HL-60/S4 (cell line): Measurements from ENCODE around the gene ZC3H12C.

ENCODE experiments used
- in situ Hi-C: fragments of 300-500 bp; cut with MboI; formaldehyde crosslinking; loops from 2 replicates; pipeline ENCODE4 v1.14.3; 2022; ENCODE audit warnings: low sequenced_read_pairs

Gene ZC3H12C

DNA sequence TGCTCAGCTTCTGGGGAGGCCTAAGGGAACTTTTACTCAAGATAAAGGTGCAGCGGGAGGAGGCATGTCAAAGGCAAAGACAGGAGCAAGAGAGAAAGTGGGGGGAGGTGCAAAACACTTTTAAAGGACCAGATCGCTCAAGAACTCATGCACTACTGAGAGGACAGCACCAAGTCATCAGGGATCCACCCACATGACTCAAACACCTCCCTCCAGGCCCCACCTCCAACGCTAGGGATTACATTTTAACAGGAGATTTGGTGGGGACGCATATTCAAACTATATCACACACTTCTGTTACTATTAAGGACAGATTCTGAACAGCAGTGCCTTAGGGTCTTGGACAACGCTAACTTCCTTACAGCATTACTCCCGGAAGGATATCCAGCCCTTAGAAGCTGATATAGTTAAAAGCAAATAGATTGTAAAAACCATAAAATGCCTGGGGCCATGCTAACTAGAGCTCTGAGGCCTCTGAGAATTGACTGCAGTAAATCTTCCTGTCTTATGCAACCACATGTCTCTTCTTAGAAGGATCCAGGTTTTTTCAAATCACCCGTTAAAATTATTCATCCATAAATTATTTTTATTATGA, 16.7 kb upstream of the ZC3H12C start:
- in situ Hi-C loops: no loop called here

DNA sequence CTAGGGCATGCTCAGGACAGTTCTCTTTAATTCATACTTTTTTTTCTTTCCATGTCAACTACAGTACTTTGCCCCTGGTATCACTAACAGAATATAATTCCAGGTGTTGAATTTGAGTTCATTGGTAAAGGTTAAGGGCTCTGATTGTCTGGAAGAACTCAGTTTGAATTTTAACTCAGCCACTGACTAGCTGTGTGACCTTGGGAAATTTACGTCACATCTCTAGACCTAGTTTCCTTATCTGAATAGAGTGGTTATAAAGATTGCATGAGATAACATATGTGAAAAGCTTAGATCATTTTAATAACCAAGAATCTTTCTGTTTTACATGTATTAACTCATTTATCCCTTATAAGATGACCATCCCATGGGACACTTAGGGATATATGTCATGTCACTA, 15.8 kb upstream of the ZC3H12C start:
- in situ Hi-C loops: no loop called here

DNA sequence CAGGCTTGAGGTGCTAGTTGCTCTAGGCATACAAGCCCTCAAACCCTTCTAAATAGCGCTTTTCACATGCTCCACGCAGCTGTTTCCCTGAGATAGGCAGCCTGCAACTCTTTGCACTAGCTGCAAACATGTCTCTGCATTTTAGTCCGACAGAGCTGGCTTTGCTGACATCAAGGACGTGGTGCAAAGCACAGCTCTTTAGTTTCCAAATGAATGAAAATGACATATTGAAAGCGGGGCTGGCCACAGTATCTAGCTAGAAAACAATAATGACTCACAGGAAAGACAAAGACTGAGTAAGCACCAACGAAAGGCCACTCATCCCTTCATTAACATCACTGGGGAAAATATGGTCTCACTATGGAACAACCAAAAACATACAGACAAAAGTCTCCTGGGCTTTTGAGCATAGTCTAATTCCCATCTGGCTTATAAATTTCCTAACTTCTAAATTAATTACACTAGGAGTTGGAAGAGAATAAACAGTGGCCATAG, 15.3 kb upstream of the ZC3H12C start:
- in situ Hi-C loops: no loop called here

DNA sequence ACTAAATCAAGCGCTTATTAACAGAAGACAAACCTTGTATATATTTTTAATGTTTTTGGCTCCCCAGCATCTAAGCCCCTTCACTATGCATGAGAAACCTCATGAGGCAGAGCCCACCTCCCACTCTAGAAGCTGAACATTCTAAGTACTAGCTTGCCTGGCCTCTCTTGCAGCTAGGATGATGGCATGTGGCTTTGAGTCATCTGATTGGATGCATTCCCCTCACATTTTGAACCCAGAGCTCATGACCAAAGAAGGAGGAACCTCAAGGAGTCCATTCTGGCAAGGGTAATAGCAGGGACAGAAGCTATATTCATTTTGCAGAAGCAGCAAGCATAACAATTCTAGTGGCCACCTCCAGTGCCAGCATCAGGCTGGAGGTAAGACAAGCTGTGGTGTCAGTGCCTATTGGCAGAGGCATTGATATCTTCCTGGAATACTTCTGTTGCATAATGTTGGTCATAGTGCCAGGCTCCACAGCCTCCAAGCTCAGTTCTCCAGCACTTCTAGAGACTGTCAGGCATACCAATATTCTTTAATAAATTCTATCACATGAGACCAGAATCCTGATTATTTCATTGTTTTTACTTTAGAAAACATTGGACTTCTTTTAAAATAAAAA, 14.2 kb upstream of the ZC3H12C start:
- in situ Hi-C loops: no loop called here

DNA sequence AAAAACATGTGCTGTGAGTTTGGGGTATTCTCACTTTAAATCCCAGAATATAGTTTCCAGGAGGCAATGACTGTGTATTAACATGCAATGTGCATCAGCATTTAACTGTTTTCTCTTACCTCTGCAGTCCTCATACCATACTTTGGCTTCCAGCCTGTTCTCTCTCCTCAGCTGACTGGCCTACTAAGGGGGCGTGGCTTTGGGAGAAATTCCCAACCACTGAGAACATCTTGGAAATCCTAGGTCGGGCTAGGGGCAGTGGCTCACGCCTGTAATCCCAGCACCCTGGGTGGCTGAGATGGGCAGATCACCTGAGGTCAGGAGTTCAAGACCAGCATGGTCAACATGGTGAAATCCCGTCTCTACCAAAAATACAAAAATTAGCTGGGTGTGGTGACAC, 13.5 kb upstream of the ZC3H12C start:
- in situ Hi-C loops: no loop called here

DNA sequence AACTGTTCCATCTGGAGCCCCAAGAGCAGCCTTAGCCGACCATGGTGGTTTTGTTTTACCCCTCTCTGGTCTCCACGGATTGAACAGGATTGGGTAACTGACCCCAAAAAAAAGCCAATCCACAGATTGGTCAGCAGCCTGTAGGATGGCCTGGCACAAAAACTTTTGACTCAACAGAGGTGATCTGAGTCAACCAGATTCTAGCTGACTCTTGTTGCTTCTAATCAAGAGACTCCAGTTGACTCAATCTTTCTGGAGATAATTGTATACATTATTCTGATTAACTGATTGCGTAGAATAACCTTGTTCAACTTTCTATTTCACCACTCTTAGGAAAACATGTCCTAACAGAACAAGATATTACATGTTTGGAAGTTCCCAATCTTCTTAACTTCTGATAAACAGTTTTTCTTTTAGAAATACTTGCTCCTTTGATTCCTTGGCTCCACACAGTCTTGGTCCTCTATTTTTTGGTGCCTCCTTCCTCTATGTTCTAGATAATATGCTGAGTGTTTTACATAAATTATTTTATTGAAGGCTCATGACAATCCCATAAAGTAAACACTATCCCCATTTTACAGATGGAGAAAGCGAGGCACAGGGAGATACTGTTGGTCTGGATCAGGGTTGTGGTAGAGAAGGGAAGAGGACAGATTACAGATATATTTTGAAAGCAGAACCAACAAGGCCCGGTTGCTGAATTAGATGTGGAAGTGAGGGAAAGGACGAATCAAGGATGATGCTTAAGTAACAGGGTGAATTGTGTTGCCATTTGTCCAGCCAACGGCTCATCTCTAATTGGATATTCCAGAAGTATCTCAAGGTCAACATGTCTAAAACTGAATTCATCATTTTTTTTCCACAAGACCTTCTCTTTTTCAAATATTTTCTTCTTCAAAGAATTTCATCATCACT, 11.5 kb upstream of the ZC3H12C start:
- in situ Hi-C loops: no loop called here

DNA sequence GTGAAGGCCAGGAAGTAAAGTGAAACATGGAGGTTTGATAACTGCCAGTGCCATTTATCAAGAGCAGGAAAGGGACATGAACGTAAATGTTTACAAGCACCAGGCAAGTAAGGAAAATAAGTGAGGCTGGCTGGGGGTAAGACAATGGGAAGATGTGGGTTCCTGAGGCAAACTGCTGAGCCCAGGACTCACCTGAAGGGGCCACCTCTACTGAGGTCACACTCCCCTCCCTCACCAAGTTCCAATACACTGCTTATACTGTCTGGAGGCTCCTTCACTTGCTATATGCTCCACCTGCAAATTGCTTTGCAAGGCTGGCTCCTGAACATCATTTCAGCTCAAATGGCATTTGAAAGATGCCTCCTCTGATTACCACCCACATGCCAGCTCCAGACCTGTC, 10.3 kb upstream of the ZC3H12C start:
- in situ Hi-C loops: no loop called here

DNA sequence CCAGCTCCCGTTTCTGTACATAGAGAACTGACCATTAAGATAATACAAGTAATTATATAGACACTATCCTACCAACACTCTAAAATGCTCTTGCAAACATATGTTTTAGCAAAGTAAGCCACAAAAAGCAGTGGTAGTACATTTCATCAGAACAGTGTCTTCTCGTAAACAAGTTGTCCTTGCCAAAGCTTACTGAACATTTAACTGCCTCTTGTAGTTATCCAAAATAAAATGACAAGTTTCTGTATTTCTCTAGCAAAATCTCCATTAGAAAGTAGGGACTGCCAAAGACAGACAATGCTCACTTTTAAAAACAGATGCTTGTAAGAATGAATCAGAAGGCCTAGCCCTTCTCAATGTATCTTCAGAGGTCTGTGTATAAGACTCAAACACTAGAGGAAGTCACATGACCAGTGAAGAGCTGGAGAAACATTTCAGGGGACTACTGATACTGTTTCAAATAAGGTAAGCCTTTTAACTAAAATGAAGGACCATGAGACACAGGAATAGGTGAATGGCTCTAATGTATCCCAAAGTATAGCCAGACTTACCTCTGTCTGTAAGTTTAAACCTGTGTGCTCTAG, 7.8 kb upstream of the ZC3H12C start:
- in situ Hi-C loops: no loop called here

DNA sequence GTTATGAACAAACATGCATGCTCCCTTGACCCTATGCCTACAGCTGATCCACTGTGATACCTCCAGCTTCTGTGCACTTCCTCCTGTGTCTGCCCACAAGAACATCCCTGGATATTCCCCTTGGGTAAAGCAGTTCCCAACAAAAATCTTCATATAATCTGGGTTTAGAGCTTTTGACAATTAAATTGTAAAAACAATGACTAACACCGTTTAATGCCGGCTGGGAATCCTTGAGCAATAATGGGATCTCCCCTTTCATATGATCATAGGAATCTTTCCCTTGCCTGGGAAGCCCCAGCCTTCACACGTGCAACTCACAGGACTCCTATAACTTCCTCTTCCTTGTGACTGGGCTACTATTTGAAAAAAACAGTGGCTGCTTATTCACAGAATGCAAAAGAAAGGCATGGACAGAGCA, 6.3 kb upstream of the ZC3H12C start:
- in situ Hi-C loops: no loop called here

DNA sequence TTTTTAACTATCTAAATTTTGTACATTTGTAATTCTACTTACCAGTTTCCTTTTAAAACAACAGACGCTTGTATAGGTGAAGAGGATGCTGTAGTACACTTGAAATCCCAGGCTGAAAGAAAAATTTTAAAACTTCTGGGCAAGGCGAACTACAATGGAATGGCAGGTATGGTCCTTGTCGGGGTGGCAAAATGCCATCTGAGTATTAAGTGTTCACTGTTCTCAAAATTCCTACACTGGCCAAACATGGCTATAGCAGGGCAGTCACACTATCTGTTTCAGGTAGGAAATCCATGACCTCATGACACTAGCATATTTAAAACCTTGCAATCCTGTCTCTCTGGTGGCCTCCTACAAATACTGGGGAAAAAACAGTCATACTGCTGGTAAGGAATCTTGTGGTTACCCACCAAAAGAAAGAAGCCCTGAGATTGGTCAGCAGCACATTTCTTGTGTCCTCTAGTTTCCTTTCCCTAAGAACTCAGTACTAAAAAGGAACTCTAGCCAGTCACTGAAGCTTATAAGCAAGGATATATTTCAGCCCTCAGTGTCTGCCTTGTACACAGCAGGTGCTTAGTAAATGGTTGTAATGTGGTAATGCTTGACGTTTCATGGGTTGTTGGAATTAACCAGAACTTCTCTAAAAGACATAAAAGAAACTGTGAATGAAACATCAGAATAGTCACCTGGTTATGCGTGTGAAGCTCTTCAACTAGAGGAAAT, 5.2 kb upstream of the ZC3H12C start:
- in situ Hi-C loops: no loop called here

DNA sequence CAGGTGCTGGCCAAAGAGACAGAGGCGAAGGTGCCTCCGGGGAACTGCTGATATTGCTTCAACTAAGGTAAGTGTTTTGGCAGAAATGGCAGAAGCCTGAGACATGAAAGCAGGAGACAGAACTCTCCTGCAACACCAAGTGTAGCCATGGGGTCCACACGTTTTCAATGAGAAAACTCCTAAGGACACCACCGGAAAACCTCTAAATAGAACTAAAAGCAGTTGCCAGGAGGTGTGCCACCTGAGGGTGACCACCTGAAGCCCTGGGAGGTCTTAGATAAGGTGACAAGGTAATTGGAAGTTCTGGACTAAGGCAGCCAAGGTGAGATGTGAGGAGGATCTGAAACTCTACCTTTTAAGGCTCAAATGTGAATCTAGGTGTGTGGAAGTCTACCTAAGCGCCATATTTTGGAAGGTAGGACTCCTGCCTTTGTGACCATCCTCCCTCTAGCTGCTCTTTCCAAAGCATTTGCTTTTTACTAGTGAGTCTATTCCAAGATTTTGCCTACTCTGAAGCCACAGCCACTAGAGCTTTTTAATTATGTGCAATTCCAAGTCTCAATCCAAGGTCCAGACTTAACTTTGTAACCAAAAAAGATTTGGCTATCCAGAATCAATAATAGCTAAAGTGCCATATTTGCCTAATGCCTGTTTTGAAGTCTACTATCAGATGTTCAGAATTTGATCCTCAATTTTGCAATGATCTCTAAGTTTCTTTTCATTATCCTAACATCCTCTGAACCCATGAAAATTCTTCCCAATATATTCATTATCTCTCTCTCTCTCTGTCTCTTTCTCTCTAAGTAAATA, 4.5 kb upstream of the ZC3H12C start:
- in situ Hi-C loops: no loop called here

DNA sequence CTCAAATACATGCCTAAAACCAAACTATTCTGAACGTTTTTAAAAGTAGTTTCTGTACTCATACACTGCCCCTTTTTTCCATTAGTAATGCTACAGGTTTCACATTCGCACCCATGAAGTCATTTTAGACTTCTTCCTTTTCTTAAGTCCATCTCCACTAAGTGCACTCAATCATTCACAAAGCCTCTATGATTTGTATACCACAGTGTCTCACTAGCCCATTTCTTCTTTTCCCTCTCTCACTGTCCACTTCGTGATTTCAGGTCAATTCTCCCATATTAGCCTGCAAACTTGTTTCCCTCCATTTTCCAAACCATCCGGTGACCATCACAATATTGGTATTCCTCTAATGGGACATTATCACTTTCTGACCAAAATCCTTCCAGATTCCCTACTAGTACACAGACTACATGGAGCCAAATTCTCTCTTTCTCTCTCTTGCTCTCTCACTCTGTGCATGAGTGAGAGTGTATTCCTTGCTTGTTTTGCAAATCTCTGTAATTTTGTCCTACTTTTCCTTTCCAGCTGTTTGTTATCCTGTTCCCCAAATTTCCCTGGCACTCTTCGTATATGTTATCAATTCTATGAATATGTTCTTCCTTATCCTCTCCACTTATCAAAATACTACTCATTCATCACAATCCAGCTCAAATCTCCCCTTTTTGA, 3.4 kb upstream of the ZC3H12C start:
- in situ Hi-C loops: no loop called here

DNA sequence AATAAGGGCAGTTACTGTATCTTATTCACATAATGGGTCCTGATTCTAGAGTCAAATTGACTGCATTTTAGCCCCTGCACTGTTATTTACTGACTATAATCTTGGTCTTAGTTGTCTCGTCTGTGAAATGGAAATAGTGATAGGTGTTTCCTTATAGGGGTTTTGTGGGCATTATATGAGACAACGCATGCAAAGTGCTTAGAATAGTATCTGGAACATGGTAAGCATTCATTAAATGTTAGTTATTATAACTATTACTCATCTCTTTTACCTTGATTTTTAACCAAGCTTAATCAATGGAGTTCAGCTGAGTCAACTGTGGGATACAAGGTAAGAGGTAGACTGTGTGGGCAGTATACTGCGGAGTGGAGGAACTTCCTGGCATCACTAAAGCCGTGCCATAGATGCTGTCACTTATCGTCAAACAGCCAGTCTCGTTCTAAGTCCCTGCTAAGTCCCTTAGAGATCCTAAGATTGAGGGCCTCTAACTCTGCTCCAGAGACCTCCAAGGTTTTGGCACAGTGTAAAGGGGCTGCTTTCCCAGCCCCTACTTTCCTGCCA, 2.6 kb upstream of the ZC3H12C start:
- in situ Hi-C loops: no loop called here

DNA sequence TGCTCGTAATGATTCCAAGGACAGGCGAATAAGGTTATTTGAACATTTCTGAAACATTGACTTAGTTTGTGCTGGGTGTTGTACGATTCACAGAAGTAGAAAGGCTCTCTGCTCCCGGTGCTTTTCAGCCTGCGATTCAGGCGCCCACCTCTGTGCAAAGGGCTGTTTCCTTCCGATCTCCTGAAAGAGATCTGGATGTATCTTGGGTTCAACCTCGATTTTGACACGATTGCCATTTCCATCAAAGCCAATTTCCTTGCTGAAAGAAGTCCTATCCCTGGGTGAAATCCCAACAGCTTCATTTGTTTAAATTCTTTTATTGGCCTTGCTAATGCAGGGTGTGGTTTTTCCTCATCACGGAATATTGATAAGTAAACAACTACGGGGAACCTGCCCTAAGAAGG, 1.1 kb upstream of the ZC3H12C start:
- in situ Hi-C loops: no loop called here

DNA sequence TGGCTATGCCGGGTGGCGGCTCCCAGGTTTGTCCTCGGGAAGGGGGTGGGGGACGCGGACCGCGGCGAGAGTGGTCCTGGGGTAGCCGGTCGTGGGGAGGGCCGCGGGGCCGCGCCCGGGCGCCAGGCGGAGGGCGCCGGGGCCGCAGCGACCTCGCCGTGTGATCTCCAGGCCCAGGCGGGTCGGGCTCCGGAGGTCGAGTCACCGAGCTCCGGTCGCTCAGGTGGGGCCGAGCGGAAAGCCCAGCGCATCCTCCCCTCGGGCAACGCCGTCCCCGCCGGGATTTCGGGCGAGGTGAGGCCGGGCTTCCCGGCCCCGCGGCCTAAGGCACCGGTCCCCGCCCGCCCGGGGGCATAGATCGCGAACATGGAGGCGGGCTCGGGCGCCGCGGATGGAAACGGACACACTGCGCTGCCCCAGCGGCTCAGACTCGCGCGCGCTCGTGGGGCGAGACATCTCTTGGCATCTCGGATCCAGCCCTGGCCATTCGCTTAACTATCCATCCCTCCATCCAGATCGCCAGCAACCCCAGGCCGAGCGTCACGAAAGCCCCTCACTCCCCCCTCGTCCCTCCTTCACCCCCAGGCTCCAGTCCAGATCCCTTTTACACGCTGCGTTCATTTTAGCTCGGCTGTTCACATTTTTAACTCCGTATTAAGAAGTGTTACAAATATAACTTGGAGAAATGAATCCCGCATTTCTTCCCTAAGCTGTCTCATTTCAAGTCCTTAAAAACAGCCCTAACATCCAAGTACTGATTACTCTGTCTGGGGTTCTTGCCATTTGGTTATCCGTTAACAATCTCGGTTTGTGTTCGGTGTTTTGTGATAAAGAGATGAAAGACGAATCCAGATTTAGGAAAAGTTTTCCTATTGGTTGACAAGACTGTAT, 460 bp downstream of the ZC3H12C start:
- in situ Hi-C loops: no loop called here

DNA sequence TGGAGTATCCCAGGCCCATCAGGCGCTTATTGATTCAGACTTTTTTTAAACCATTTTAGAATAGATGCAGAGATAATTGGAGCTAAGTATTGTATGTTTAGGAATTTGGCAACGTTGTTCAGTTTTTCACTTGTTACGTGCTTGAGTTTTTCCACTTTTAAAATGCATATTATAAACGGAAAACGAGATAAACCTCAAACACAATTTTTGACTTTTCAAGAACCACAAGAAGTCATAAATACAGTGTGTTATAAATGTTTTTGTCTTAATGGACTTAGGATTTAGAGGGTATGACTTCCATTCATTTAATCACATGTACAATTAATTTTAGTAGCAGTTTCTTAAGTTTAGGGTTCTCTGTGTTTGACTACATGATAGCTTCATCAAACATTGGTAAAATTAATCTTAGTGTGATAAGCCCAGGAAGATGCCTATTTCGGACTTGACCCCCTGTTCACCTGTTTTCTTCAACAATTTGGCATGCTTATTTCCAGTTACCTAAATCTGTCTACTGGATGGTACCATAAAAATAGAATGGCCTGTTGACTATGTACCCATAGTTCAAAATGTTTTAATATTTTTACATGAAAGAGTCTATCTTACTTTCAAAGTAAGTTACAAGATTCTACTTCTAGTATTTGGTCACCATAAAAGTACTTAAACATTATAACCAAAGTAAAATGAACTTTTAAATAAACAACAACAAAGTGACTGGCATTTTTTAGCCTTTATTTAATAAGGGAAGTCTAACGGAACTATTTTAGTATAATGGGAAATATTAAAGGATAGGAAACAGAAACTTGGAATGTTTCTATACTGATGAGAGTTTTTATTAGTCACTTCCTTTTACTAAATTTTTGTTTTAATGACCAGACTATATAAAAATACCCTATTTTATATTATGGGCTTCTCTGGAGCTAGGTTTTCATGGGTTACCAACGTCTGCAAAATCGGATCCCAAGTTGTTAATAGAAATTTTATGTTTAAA, 1.4 kb downstream of the ZC3H12C start:
- in situ Hi-C loops: no loop called here

DNA sequence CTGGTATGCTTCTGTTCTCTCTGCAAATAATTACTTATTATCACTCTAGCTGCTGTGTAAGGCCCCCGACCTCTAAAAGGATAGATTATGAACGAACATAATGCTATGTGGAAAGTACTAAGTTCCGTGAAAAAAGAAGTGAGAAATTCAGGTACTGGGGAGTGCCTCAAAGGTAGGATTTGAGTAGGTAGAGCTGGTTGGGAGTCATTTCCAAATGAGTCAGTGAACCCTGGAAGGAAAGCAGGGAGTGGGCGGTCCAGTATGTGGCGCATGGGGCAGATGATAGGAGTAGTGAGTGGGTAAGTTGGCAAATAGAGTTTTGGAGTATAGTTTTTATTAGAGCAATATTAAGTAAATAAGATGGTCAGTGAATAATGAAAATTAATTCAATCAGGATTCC, 2.4 kb downstream of the ZC3H12C start:
- in situ Hi-C loops: no loop called here
